GM04503 (cell line): Measurements from ENCODE around the gene PTGIS.

Experiments
- DNase-seq: peaks from one replicate; pipeline ENCODE4 v3.0.0-alpha.2; 2012; ENCODE audit warnings: low read depth

The PTGIS gene

DNA sequence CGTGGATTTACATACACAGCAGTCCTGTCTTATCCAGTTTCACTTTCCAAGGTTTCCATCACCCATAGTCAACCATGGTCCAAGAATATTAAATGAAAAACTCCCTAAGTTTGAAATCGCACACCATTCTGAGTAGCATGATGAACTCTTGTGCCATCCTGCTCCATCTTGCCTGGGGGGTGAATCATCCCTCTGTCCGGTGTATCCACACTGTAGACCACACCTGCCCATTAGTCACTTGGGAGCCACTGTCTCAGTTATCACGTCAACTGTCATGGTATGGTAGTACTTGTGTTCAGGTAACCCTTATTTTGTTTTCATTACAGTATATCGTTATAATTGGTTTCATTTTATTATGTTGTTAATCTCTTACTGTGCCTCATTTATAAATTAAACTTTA is 38.5 kb downstream of the PTGIS start:
- DNase-seq: no peak

- DNase-seq: no peak
Measured at GRCh38 chr20:49526568-49526967, 41.4 kb downstream of the PTGIS start.

GRCh38 chr20:49526056-49526455 is 41.9 kb downstream of the PTGIS start:
- no peak for DNase-seq

GRCh38 chr20:49523767-49524360 is 44.1 kb downstream of the PTGIS start:
- DNase-seq: no peak

DNA sequence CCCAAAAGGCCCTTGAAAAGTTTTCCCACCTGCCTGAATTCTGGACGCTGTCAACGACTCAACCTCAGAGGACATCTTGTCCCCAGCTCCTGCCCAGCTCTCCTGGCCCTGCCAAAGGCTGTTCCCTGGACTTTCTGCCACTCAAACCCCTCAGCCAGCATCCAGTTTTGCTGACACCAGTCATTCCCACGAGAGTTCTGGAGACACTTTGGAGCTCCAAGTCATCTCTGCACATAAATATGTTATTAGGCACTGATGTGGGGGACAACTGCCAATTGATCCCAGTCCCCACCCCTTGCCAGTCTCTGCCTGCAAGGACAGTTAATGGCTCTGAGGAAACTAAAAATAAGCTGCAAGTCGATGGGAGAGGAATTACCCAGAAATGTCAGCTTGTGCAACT is 46.6 kb downstream of the PTGIS start:
- no peak for DNase-seq

DNA sequence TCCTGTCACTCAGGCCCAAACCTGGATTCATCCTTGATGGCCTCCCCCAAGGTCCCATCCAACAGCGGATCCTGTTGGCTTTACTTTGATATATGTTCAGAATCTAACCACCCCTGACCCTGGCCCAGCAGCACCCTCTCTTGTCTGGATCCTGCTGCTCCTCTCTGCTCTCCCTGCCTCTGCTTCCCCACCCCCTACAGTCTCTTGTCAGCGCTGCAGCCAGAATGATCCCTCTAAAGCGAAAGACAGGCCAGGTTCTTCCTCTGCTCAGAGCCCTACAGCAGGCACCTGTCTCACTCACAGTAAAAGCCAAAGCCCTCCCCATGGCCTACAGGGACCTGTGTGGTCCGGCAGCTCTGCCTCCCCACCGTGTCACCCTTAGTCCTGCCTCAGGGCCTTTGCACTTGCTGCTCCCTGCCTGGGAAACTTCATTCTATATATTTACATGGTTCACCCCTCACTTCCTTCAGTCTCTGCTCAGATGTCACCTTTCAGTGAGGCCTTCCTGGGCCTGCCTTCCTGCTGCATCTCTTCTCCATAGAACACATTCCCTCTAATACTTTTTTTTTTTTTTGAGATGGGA is 48.1 kb downstream of the PTGIS start:
- no peak for DNase-seq

GRCh38 chr20:49519212-49519712 is 48.7 kb downstream of the PTGIS start:
- no peak for DNase-seq

DNA sequence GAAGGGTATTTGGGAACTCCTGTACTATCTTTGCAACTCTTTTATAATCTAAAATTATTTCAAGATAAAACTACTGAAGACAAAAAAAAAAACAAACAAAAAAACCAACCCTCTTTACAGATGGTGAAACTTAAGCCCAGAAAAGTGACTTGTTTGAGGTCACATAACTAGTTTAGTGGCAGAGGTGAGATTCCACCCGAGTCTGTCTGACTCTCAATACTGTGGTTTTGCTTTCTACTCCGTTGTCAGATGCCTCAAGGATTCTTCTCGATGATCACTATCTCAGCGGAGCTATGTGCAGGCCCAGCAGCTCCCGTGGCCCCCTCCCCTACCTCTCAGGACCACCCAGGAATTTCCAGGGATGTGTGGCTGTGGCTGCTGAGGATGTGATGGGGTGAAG is 49.4 kb downstream of the PTGIS start:
- DNase-seq: no peak

GRCh38 chr20:49517805-49518100 is 50.2 kb downstream of the PTGIS start:
- DNase-seq: no peak

GRCh38 chr20:49516916-49517804 is 50.8 kb downstream of the PTGIS start:
- DNase-seq: no peak

DNA sequence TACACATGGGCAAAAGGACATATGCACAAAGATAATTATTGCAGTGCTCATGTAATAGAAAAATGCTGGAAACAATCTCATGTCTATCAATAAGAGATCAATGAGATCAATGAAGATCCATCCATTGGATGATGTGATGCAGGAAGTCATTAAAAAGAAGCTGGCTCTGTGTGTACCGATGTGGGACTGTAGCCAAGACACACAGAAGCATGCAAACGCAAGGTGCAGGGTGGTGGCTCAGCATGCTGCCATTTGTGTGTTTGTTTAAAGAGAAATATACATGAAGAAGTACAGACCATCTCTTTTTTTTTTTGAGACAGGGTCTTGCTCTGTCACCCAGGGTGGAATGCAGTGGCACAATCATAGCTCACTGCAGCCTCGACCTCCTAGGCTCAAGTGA is 52.4 kb downstream of the PTGIS start:
- DNase-seq: no peak

- DNase-seq: no peak
Measured at GRCh38 chr20:49513517-49513916, 54.4 kb downstream of the PTGIS start.

GRCh38 chr20:49513009-49513408 is 54.9 kb downstream of the PTGIS start:
- no peak for DNase-seq

DNA sequence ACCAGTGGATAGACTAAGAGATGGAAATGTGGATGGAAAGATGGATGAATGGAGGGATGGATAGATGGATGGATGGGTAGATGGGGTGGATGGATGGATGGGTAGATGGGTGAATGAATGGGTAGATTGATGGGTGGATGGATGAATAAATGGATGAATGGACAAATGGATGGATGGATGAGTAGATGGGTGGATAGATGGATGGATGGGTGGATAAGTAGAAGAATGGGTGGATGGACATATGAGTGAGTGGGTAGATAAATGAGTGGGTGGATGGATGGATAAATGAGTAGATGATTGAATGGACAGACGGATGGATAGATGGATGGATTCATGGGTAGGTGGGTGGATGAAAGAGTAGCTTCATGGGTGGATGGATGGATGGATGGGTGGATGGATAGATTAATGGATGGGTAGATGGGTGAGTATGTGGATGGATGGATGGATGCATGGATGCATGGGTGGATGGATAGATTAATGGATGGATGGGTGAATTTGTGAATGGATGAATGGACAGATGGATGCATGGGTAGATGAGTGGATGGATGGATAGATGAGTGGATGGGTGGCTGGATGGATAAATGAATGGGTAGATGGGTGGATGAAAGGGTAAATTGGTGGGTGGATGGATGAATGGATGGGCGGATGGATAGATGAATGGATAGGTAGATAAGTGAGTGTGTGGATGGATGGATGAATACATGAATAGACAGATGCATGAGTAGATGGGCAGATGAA is 56.0 kb downstream of the PTGIS start:
- no peak for DNase-seq

GRCh38 chr20:49510562-49511122 is 57.3 kb downstream of the PTGIS start:
- DNase-seq: peak; percentile 91

DNA sequence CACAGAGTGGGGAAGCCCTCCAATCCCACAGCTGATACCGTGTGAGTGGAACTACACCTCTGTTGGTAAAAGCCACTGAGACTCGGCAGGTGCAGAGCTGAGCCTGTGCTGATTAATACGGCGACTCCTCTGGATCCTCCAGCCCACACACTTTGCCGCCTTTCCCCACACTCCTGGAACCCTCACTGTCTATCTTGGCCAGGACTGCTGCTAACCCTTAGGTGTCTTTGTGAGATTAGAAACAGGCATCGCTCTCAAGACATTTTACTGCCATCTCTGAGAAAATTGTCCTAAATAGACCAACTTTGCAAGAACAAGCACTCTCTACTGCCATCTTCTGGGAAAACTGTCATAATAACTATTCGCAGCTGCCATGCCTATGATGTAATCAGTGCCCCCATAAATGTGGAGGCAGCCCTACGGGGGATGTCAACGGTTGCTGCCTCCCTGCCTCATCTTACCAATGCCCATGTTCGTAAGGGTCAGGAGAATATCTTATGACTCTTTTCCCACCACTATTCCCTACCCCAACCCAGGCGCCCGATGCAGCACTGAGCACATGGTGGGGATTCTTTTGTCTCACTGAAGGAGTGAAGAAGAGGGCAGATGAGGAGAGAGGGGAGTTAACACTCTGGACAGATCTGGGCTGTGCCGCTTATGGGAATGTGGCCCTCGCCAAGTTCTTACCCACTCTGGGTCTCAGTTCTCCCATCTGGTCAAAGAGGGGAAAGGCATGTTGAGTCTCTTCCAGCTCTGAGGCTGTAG is 59.3 kb downstream of the PTGIS start:
- DNase-seq: peak; percentile 10

- no peak for DNase-seq
Measured at GRCh38 chr20:49507741-49508434, 60.0 kb downstream of the PTGIS start.

- no peak for DNase-seq
Measured at GRCh38 chr20:49505518-49505917, 62.4 kb downstream of the PTGIS start.

GRCh38 chr20:49503176-49503575 is 64.8 kb downstream of the PTGIS start:
- DNase-seq: no peak

DNA sequence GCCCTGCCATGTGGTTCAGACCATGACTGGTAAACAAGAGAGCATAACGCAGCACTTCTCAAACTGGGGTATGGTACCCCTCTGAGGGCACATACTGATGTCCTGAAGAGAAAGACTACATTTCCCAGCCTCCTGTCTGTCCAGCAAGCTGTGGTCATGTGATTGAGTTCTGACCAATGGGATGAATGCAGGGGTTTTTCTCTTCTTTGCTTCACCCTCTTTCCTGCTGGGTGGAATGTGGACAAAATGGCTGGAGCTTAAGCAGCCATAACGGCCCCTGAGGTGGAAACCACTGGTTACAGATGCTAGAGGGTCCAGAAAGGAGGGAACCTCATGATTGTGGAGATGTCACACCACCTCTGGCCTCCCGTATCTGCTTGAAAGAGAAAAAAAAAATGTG is 66.0 kb downstream of the PTGIS start:
- DNase-seq: no peak

DNA sequence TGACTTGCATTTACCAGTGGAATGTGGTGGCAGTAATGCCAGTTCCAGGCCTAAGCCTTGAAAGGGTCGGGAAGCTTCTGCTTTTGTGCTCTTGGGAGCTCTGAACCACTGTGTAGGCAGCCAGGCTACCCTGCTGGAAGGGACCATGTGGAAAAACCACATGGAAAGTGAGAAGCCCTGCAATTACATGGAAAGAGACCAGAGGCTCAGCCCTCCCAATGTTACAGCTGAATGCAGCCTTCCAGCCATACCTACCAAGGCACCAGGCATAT is 70.6 kb downstream of the PTGIS start:
- no peak for DNase-seq
